GM21447 (cell line): ENCODE measurements around the gene JAKMIP3.
"Not testable (repeated sequence)": the region's sequence is repeated elsewhere in the genome, so short reads cannot be mapped to it uniquely, and the experiment has no call there.

ENCODE experiments used
- ATAC-seq: cut with Tn5 transposase; IDR thresholded peaks from one replicate; pipeline ENCODE4 v1.9.1; 2021; ENCODE audit not compliant: unreplicated experiment

The JAKMIP3 gene

DNA sequence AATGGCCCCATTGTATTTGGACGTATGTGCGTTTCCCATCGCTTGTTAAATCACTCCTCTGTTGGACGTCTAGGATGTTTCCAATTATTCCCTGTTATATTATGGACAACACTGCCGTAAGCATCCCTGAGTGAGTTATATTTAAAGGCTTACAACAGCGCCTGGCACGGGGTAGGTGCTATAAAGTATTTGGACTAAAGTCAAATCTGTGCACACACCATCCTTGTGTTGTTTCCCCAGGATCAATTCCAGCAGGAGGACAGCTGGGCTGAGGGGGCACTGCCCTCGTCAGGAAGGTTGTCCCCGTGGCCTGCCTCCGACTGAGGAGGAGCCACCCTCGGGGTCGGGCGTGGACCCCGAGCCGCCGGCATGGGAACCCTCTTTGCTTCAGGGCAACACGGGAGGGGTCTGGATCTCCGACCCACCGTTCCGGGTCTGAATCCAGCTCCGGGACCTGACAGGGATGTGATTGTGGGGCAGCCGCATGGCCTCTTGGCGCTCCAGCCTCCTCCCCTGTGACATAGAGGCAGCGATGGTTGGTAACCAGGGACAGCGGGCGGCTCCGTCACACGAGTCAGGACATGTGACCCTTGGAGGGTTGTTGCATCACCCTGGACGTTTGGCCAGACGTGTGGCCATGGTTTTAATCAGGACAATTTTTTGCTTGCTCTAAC is 1.5 kb upstream of the JAKMIP3 start:
- no peak for ATAC-seq

DNA sequence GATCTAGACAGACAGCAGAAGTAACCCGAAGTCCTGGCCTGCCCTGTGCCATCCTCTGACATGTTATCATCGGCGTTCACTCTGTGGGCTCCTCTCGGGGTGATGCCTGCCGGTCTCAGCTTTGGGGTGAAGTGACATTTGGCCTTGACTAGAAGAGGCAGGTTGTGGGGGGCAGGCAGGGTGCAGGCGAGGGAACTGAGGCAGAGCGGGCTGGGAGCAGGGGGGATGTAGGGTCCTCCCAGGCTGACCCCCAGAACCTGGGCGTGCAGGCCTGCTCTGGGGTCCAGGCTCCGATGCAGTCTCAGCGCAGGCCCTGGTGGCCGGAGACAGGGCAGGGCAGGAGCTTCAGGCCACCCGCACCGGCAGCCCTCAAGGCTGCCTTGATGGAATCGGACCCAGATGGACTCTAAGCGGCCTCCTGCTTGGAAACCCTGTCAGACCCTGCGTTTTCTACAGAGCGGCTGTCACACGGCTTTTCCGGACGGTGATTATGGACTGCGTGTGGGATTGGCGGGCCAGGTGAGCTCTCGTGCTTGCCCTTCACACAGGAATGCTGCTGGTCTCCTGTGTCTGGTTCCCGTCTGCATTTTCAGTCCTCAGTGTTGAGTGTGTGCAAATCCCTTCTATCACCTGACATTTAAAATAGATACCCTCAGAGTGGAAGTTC is 842 bp upstream of the JAKMIP3 start:
- ATAC-seq, result no peak

DNA sequence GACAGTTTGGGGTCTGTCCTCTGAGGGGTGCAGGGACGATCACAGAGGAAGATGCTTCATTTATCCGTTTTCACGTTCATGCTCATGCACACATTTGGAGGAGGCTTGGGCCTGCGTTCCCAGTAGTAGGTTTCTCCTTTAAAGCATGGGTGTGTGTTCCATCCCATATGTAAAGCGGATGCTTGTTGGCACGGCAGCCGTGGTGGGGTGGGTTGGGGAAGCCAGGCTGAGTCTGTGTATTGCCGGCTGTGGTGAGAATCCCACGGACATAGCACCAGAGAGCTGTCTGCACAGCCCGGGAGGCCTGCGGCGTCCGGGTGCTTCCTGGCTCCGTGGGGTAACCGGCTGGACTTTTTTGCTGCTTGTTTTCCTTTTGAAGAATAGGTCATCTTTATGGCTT is 440 bp downstream of the JAKMIP3 start:
- no peak for ATAC-seq

DNA sequence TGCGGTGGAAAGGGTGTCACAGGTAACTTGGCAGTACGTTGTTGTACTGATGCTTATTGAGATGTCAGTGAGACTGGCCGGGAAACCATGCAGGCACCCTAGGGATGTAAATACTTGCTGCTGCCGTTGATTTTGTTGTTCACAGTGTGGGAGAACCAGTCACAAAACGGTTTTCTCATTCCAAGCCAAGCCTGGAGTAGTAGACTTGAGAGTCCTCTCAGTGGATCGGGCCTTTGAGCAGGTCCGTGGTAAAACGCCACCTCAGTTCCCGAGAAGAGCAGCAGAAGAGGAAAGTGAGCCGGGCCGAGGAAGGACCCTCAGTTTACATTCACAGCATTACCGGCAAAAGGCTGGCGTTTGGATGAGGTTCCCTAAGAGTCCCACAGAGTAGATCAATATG is 1.1 kb downstream of the JAKMIP3 start:
- no peak for ATAC-seq

DNA sequence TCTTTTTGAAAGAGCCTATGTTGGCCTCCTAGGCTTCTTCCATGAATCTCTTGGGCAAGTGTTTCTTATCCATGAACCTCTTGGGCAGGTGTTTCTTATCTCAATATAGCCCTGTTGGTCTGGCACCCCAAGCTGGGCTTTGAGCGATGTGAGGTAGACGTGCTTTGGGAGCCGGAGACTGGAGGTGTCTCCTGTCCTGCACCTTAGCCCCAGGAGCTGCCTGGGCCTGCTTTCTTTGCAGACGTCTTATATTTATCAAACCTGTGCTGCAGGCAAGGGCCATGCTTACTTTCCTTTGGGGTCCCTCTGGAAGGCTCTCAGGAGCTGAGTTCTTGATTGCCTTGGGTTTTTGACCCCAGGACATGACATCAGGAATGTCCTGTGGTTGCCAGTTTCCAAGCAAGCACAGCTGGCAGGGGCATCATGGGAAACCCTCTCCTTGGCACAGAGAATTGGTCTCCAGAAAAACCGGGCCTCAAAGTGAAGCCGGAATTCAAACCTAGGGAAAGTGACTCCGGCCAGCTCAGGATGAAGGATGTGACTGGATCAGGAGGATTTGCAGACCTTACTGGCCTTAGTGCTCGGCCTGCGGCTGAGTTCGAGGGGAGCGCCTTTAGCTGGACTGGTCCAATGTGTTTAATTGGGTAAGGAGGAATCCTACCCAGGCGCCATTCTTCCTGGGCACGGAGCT is 2.8 kb downstream of the JAKMIP3 start:
- no peak for ATAC-seq

DNA sequence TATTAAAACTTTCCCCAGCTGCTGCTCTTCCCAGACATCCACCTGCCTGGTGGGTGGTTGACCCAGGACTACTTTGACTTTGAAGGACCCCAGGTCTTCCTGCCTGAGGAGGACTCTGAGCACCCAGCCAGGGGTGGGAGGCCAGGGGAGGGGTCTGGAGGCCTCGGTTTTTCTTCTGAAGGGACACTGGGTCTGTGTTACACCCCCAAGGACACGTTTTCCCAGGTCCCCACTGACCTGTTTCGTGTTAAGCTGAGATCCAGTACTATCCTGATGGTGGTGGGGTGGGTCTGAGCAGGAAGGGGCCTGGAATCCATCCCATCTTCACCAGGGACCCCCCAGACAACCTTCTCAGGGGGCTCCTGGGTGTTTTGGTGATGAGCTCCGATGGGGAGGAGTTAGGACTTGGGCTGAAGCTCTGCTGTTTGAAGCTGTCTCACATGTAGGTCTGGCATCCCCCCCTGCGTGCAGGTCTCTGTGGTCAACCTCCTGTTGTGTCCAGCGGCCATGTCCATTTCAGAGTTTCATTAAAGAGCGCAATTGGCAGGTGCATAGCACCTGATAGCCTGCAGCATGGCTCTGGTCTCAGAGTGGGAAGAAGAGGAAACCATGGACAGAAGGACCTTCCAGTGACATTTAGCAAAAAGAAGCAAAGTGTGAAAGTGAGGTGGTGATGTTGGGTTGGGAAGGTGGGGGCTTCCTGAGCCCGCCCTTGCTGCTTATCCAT is 3.5 kb downstream of the JAKMIP3 start:
- no peak for ATAC-seq

DNA sequence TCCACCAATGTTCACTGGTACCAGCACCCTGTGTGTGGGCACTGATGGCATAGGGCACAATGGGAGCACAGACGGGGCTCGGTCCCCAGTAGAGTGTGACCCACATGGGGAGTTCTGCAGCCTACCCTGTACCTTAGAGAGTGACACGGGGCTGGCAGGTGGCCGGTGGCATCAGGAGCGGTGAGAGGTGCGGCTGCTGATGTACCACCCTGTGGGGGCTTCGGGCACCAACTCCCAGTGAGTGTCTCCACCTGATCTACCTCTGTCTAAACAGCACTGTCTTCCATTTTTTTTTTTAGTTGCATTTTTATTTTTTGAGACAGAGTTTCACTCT is 4.1 kb downstream of the JAKMIP3 start:
- ATAC-seq, result no peak

DNA sequence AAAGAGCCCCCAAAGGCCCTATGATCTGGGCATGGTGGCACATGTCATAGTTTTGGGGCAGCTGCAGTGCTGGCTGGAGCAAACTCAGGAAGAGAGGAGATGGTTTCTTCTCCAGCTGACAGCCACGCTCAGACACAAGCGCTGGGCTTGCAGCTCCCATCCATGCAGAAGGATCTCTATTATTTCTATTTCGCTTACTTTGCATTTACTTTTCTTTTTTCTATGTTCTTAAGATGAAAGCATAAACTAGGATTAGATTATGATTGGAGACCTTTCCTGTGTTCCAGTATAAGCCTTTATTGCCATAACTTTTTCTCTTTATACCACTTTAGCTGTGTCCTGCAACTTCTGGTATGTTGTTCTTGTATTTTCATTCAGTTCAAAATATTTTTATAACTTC is 5.0 kb downstream of the JAKMIP3 start:
- no peak for ATAC-seq

DNA sequence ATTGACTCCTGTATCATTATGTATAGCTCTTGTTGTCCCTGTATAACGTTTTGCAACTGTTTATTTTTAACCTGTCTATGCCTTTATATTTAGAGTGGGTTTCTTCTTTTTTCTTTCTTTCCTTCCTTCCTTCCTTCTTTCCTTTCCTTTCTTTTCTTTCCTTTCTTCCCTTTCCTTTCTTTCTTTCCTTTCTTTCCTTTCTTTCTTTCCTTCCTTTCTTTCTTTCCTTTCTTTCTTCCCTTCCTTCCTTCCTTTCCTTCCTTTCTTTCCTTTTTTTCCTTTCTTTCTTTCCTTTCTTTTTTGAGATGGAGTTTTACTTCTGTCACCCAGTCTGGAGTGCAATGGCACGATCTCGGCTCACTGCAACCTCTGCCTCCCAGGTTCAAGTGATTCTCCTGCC is 5.9 kb downstream of the JAKMIP3 start:
- no peak for ATAC-seq

DNA sequence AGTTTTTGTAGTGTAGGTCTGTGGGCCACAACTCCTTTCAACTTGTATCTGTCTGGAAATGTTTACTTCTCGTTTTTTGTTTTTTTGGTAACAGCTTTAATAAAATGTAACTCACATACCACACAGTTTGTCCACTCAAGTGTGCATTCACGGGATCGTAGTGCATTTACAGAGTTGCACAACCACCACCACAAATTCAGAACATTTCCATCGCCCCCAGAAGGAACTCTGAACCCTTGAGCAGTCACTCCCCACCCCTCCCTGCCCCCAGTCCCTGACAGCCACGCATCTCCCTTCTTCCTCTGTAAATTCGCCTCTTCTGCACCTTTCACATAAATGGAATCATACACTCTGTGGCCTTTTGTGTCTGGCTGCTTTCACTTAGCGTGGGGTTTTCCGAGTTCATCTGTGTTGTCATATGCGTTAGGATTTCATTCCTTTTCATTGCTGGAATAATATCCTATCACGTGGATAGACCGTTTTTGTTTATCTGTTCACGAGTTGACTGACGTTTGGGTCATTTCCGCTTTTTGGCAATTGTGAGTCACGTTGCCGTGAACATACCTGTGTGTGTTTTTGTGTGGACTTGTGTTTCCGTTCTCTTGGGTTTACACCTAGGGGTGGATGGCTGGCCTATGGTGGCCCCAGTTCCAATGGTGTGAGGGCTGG is 10.3 kb downstream of the JAKMIP3 start:
- ATAC-seq, result no peak

DNA sequence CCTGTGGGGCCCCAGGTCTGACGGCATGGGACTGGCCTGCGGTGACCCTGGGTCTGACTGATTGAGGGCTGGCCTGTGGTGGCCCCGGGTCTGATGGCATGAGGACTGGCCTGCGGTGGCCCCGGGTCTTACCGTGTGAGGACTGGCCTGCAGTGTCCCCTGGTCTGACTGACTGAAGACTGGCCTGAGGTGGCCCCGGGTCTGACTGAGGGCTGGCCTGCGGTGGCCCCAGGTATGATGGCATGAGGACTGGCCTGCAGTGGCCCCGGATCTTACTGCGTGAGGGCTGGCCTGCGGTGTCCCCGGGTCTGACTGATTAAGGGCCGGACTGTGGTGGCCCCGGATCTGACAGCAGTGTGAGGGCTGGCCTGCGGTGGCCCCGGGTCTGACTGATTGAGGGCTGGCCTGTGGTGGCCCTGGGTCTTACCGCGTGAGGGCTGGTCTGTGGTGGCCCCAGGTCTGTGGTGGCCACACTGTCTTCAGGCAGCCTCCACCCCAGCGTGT is 10.9 kb downstream of the JAKMIP3 start:
- no peak for ATAC-seq

DNA sequence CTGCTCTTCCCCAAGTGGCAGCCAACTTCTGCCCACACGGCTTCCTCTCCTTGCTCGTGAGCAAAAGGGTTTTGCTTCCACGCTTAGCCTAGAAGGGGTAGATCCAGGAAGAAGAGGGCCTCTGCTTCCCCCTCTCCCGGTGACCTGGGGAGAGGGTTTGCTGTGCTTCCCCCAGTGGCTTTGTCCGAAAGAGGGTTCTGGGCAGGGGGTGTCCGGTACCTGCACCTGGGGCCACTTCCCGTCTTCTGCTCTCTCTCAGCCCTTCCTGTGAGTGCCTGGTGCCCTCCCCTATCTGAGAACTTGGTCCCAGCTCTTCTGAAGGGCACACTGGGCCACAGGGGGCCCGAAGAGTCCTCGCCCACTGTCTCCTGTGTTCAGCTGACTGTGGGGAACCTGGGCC is 11.3 kb downstream of the JAKMIP3 start:
- no peak for ATAC-seq

DNA sequence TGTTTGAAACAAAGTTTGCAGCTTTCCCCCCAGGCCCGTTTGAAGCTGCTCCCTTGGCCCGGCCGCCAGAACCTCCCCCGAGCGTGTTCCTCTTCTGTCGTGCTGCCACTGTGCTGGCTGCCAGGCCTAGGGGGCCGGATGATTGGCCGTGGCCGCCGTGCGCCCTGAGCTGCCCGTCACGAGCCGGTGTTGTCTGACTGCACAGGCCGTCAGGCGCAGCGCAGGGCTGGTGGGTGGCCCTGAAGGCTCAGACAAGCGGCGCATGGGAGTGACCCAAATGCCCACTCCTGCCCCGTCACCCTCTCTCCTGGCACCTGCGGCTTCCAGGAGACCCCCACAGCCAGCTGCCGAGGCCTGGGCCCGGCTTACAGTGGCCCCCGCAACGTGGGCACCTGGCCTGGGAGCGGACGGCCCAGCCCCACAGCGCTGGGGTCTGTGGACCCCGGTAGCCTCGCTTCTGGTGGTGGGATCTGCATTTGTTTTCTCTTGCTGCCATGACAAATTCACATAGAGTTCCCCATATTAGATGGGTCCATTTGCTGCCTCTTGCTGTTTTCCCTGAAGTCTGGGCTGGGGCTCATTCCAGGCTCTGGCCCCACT is 13.1 kb downstream of the JAKMIP3 start:
- no peak for ATAC-seq

DNA sequence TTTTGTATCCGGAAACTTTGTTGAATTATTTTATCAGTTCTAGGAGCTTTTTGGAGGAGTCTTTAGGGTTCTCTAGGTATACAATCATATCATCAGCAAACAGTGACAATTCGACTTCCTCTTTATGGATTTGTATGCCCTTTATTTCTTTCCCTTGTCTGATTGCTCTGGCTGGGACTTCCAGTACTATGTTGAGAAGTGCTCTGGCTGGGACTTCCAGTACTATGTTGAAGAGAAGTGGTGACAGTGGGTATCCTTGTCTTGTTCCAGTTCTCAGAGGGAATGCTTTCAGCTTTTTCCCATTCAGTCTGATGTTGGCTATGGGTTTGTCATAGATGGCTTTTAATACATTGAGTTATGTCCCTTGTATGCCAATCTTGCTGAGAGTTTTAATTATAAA is 18.6 kb downstream of the JAKMIP3 start:
- not testable (repeated sequence) for ATAC-seq

DNA sequence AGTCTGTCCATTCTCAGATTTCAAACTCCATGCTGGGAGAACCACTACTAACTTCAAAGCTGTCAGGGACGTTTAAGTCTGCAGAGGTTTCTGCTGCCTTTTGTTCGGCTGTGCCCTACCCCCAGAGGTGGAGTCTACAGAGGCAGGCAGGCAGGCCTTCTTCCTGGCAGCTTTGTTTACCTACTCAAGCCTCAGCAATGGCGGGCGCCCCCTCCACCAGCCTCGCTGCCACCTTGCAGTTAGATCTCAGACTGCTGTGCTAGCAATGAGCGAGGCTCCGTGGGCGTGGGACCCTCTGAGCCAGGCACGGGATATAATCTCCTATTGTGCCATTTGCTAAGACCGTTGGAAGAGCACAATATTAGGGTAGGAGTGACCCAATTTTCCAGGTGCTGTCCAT is 27.5 kb downstream of the JAKMIP3 start:
- not testable (repeated sequence) for ATAC-seq

DNA sequence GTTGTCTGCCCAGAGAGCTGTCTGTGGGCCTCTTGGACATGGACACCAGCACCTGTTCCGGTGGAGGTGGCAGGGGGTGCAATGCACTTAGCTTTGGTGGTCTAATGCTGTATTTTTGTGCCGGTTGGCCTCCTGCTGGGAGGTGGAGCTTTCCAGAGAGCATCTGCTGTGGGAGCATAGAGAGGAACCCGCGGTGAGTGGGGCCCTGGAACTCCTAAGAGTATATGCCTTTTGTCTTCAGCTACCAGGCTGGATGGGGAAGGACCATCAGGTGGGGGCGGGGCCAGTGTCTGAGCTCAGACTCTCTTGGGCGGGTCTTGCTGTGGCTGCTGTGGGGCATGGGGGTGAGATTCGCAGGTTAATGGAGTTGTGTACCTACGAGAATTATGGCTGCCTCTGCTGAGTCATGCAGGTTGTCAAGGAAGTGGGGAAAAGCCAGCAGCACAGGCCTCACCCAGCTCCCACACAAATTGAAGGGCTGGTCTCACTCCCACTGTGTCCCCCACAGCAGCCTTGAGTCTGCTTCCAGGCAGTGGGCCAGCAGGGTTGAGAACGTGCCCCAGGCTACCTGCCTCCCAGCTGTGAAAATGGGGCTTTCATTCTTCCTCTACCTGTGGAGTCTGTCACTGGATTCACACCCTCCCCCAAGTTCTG is 29.0 kb downstream of the JAKMIP3 start:
- no peak for ATAC-seq

DNA sequence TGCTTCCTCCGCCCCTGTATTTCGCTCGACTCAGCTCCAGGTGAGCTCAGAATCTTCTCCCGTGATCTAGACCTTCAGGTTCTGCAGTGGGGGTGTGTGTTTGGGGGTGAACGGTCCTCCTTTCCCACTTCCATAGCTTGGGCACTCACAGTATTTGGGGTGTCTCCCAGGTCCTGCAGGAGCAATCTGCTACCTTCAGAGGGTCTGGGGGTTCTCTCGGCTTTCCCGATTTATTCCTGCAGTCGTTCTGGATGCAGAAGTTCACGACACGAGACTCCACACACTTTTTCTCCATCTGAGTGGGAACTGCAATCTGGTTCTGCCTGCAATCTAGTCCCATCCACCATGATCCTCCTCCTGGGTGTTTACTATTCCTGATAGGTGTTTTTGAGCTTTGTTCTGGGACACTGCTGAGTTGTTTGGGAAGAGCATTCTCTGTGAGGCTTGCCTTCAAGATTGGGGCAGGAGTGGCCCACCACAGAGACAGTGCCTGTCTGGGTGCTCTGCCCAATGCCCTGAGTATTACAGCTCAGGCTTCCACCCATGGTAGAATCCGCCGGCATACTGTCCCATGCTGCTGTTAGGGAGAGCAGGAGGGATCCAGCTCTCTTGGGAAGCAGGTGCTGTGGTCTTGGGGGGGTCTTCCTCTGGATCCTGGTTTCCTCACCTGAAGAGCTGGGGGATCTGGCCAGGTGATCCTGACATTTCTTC is 29.8 kb downstream of the JAKMIP3 start:
- no peak for ATAC-seq

DNA sequence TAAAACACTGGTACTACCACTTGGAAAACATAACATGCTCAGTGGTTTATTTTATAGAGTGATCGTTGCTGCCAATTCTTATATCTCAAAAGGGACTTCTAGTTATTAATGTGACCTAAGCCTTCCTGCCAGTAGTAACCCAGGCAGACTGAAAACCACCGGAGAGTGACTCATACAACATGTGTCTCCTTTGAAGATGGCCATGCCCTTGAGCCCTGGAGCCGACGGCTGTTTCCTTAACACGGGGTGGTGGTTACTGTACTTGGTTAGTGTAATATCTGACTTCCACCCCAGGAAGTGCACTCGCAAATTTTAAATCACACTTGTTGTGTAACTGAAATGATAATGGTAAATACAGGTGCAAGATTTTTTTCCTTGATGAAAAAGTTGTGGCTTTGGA is 30.5 kb downstream of the JAKMIP3 start:
- ATAC-seq, result no peak

DNA sequence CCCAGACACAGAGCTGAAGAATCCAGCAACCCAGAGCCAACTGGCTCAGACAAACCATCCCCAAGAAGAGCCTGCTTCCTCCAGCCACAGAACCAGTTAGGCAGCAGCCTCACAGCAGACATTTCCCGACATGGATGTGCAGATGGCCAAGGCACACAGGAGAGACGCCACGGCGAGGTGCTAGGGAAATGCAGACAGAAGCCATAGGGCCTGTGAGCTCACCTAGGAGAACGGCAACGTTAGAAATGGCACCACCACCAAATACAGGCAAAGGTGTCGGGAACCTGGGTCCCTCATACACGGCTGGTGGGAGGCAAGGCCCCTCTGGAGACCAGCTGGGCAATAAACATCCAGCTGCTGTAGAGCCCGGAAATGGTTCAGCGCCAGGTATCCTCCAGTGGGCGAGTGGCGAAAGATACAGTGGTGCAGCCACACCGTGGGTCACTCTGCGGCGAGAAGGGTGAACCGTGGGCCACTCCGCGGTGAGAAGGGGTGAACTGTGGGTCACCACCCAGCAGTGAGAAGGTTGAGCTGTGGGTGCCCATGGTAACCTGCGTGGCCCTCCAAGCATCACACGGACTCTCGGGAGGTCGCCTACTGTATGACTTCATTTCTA is 31.2 kb downstream of the JAKMIP3 start:
- ATAC-seq, result no peak
